GM20000 (cell line): ENCODE results near the gene CD96.

ENCODE experiments used
- DNase-seq: peaks from one replicate; pipeline ENCODE4 v3.0.0; 2012; ENCODE audit warnings: low spot score
- TF ChIP-seq, protein P1 (sequence below): IDR thresholded peaks from 2 replicates; pipeline ENCODE4 v1.5.1; 2012; ENCODE audit warnings: mild to moderate bottlenecking, control low read depth; ENCODE audit errors: extremely low read depth, missing control alignments

The CD96 gene

DNA sequence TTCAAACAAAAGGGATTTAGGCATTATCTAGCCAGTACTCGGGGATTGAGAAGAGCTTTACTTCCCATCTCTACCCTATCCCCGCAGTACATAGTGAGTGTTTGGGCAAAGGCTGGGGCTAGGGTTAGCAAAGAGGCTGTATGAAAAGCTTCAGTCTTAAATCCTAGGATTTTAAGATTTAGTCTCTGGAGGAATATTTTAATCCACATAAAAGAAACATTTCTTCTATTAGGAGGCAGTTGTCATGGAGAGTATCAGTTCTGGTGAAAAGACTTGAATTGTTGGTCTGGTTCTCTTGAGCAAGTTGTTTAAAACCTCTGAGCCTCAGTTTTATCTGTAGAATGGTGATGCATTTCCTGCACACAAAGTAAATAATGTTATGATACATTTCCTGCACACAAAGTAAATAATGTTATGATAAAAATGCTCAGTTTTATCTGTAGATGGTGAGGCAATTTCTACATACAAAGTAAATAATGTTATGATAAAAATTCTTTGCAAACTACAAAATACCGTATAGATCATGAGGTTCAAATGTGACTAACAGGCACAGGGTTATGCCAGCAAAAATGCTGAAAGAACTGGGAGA lies 107.1 kb downstream of the CD96 start:
- no peak for DNase-seq
- TF ChIP-seq, protein P1, sequence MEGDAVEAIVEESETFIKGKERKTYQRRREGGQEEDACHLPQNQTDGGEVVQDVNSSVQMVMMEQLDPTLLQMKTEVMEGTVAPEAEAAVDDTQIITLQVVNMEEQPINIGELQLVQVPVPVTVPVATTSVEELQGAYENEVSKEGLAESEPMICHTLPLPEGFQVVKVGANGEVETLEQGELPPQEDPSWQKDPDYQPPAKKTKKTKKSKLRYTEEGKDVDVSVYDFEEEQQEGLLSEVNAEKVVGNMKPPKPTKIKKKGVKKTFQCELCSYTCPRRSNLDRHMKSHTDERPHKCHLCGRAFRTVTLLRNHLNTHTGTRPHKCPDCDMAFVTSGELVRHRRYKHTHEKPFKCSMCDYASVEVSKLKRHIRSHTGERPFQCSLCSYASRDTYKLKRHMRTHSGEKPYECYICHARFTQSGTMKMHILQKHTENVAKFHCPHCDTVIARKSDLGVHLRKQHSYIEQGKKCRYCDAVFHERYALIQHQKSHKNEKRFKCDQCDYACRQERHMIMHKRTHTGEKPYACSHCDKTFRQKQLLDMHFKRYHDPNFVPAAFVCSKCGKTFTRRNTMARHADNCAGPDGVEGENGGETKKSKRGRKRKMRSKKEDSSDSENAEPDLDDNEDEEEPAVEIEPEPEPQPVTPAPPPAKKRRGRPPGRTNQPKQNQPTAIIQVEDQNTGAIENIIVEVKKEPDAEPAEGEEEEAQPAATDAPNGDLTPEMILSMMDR: no peak

DNA sequence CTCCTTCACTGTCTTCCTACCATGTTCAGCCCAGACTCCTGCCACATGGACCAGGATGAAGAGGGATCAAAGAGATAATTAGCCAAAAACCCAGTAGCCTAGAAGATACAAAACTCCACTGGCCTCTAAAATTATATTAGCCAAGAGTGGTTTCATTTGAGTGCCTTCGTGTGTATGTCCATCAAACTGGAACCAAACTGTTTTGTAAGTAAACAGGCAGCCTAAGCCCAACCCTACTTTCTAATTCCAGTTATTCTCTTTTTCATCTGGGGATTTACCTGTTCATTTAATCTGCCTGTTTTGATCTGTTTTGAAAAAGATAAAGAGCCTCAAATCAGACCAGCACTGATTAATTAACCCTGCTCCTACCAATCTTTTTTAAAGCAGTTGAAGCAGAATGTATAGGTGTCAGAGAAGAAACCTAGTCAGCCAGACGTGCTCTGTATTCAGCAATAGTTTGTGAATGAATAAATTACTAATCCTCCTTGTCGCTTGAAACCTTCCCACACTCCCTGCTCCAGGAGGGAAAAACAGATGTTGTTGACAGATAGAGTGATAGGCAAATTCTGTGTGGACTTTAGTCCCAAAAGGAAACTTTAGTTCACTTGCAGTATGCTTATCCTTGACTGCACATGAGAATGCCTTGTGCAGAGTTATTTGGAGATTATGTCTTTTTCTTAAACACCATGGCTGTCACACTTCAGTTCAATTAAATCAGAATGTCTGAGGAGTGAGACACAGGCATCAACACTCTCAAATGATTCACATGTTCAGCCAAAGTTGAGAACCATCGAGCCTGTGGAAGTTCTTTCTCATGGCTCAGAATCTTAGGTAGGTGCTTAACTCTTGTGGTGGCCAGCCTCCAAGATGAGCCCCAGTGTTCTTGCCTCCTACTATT lies 108.6 kb downstream of the CD96 start:
- TF ChIP-seq, protein P1: no peak
- DNase-seq: no peak

DNA sequence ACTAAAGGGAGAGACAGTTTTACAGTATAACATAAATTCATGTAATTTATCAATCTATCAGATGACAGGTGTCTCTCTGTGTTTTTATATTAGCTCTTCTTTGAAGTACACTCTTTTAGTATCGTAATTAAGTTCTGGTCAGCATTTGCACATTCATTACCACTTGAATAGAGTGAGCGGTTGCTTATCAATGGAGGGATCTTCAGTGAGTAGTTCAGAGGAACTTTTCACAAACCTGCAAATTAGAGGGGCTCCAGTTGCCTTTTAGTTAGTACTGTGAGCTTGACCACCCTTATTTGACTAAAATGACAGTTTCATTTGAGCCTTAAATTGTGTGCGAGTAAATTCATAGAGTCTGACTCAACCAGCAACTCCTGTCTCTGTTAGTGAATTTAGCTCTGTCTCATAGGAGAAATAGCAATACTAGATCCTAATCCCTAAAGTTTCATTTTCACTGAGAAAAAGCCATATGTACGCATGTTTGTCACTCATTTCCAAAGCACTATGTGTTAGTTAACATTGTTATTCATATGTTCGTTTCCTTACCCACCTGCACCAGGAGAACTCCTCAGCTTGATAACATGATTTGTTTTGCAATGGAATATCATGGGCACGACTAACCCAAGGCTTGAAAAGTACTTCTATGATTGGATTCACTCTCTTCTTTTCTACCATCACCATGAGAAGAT lies 110.6 kb downstream of the CD96 start:
- TF ChIP-seq, protein P1: no peak
- no peak for DNase-seq

DNA sequence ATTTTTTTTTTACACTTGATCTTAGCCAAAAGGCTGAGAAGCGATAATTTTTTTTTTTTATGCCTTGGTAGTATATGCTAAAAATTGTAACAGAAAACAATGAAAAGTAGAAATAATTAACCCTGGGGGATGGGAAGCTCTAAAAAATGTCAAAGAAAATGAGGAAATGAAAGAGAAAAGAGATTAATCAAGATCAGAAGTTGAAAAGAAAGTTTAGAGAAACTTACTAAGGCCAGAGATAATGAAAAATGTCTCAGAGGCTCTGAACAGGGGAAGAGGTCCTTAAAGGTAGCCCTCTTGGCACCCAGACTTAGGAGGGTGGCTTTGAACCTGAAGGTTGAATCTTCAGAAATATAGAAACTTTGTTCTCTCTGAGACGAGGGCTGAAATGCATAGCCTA lies 111.8 kb downstream of the CD96 start:
- TF ChIP-seq, protein P1: no peak
- DNase-seq: no peak

DNA sequence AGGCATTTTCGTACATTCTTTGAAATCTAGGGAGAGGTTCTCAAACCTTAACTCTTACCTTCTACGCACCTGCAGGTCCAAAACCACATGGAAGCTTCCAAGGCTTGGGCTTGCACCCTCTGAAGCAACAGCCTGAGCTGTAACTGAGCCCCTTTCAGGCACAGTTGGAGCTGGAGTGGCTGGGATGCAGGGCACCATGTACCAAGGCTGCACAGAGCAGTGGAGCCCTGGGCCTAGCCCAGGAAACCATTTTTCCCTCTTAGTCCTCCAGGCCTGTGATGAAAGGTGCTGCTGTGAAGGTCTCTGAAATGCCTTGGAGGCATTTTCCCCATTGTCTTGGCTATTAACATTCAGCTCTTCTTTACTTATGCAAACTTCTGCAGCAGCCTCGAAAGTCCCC lies 120.0 kb downstream of the CD96 start:
- TF ChIP-seq, protein P1: no peak
- no peak for DNase-seq

DNA sequence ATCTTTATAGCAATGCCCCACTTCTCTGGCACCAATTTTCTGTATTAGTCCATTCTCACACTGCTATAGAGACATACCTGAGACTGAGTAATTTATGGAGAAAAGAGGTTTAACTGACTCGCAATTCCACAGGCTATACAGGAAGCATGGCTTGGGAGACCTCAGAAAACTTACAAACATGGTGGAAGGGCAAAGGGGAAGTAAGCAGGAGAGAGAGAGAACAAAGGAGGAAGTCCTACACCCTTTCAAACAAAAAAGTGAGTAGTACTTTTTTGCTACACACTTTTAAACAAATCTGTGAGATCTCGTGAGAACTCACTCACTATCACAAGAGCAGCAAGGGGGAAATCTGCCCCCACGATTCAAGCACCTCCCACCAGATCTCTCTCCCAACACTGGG lies 120.9 kb downstream of the CD96 start:
- TF ChIP-seq, protein P1: no peak
- no peak for DNase-seq
